Measurements from ENCODE around the gene ARL14. TPM values are rescaled to one million over a fixed set of nuclear protein-coding genes. Genes with fewer than 3 reads are reported as not detected.

Gene ARL14
- total RNA-seq, 2 experiments from 2014 or later = not detected

DNA sequence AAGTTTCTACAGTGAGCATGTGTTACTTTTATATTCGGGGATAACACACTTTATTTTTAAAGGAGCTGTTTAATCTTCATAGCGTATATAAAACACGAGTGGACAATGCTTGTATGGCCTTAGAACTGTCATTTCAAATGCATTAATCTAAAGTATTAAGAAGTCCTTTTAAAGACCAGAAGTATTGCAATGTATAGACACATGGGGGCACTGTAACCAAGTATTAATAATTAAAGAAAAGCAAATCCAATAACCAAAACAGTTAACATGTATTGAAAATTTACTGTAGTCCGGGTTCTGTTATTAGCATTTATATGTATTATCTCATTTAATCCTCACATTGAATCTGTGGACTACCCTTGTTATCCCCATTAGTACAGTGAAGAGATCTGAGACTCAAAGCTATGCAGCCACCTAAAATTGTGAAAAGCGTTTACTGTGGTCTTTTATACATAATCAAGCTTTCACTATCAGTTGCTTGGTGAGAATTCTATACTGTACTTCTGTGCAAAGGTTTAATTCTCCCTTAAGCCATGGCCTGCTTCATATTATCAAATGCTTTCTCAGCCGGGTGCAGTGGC, 10.1 kb downstream of the ARL14 start:
- H3K4me3 Mint-ChIP-seq = no peak overlapping the region
- no peak overlapping the region for H3K27ac Mint-ChIP-seq
- no peaks in the 10 kb centered on the region for H3K27me3 Mint-ChIP-seq
- ChIA-PET CTCF (interaction anchor here (1.5 kb wide), 1 partner anchor 255 kb away, joined by 4 read pairs; no protein-coding TSS in a partner anchor), POLR2A (no interaction called here)
- H3K36me3 Mint-ChIP-seq (ENCODE audit: low read depth) = no peaks in the 10 kb centered on the region
- no peaks in the 10 kb centered on the region for H3K9me3 Mint-ChIP-seq
- no peaks in the 10 kb centered on the region for H3K4me1 Mint-ChIP-seq
- no peak for DNase-seq

DNA sequence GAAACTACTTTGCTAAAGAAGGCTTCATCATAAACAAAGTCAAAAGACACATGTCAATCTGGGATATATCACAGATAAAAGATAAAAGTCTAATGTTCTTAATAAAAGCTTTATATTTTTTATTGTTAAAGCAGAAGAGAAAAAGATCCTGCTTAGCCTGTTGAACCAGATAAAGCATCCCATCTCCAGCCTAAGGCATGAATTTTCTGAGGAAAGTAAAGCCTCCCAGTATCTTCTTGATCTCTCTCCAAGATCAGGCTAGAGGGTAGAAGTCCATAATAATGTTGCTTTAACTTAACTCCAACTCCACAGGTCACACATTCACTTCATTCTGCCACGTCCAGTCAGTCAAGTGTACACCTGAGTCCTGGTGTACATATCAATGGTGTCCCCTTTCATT, 14.2 kb downstream of the ARL14 start:
- H3K27ac Mint-ChIP-seq = no peak overlapping the region
- CTCF ChIA-PET = interaction anchor here (0.7 kb wide), 1 partner anchor 233 kb away, joined by 3 read pairs; no protein-coding TSS in a partner anchor
- POLR2A ChIA-PET = no interaction called here
- no peaks in the 10 kb centered on the region for H3K9me3 Mint-ChIP-seq
- no peak for DNase-seq
- H3K4me3 Mint-ChIP-seq = no peak overlapping the region
- no peaks in the 10 kb centered on the region for H3K36me3 Mint-ChIP-seq (ENCODE audit: low read depth)
- no peaks in the 10 kb centered on the region for H3K4me1 Mint-ChIP-seq
- no peaks in the 10 kb centered on the region for H3K27me3 Mint-ChIP-seq

DNA sequence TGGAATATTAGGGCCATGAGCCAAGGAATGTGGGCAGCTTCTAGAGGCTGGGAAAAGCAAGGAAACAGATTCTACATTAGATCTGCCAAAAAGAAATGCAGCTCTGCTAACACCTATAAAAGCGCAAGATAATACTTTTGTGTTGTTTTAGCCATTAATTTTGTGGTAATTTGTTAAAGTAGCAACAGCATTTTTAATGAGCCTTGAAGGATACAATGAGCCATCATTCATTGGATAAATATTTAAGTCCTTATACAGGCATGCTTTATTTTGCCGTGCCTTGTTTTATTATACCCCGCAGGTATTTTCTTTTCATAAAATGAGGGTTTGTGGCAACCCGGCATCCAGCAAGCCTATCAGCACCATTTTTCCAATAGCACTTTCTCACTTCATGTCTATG, 15.0 kb downstream of the ARL14 start:
- H3K27me3 Mint-ChIP-seq = no peaks in the 10 kb centered on the region
- CTCF ChIA-PET = no interaction called here
- no peaks in the 10 kb centered on the region for H3K4me1 Mint-ChIP-seq
- no peaks in the 10 kb centered on the region for H3K9me3 Mint-ChIP-seq
- POLR2A ChIA-PET = no interaction called here
- DNase-seq = no peak
- no peak overlapping the region for H3K4me3 Mint-ChIP-seq
- no peak overlapping the region for H3K27ac Mint-ChIP-seq
- no peaks in the 10 kb centered on the region for H3K36me3 Mint-ChIP-seq (ENCODE audit: low read depth)

GRCh38 chr3:160693191-160693590, 16.2 kb downstream of the ARL14 start:
- POLR2A ChIA-PET = no interaction called here
- Mint-ChIP-seq H3K27me3 (peaks cover 2% of the 10 kb centered on the region), H3K4me1 (no peaks in the 10 kb centered on the region), H3K27ac (no peak overlapping the region), H3K9me3 (no peaks in the 10 kb centered on the region), H3K4me3 (no peak overlapping the region), H3K36me3 (ENCODE audit: low read depth) (no peaks in the 10 kb centered on the region)
- DNase-seq = no peak
- CTCF ChIA-PET = no interaction called here

- ChIA-PET POLR2A (no interaction called here), CTCF (no interaction called here)
- Mint-ChIP-seq H3K27ac (no peak overlapping the region), H3K4me3 (no peak overlapping the region), H3K4me1 (no peaks in the 10 kb centered on the region), H3K27me3 (peaks cover 2% of the 10 kb centered on the region), H3K36me3 (ENCODE audit: low read depth) (no peaks in the 10 kb centered on the region), H3K9me3 (no peaks in the 10 kb centered on the region)
- no peak for DNase-seq
Measured at GRCh38 chr3:160694345-160694744, 17.4 kb downstream of the ARL14 start.

GRCh38 chr3:160695003-160695402, 18.0 kb downstream of the ARL14 start:
- H3K4me1 Mint-ChIP-seq = no peaks in the 10 kb centered on the region
- CTCF ChIA-PET = no interaction called here
- peaks cover 2% of the 10 kb centered on the region for H3K27me3 Mint-ChIP-seq
- H3K36me3 Mint-ChIP-seq (ENCODE audit: low read depth) = no peaks in the 10 kb centered on the region
- no peaks in the 10 kb centered on the region for H3K9me3 Mint-ChIP-seq
- POLR2A ChIA-PET = no interaction called here
- no peak overlapping the region for H3K4me3 Mint-ChIP-seq
- no peak overlapping the region for H3K27ac Mint-ChIP-seq
- DNase-seq = no peak

GRCh38 chr3:160695915-160696327, 19.0 kb downstream of the ARL14 start:
- Mint-ChIP-seq H3K27ac (no peak overlapping the region), H3K4me3 (no peak overlapping the region), H3K36me3 (ENCODE audit: low read depth) (no peaks in the 10 kb centered on the region), H3K27me3 (peaks cover 8% of the 10 kb centered on the region), H3K4me1 (no peaks in the 10 kb centered on the region), H3K9me3 (no peaks in the 10 kb centered on the region)
- DNase-seq = no peak
- ChIA-PET POLR2A (no interaction called here), CTCF (no interaction called here)

DNA sequence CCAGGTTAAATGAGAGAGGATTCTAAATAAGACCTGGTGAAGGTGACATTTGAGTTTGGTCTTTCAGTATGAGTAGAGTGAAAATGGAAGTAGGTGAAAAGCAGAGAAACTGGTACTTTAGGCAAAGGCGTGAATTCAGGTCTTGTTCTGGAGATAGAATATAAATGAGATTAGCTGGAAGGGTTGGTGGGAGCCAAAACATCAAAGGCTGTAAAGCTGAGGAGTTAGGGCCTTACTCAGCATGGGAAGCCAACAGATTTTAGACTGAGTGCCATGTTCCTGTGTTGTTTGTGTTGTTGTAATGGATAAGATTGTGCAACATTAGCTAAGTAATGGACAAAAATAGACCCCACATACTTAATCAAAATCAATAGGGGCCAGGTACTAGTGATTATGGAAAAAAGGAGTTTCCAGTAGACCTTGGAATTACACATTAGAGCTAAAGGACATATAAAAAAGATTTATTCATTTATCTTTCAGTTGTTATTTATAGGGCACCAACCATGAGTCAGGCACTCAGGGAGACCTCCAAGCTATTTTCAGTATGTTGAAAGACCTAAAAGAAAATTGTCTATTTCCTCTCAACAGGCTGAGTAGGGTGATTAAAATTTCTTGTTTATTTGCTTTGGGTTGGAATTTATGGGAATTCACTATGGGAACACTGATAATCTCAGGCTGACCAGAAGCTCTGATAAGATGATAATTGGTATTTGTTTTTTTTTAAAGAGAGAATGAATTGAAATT, 20.8 kb downstream of the ARL14 start:
- CTCF ChIA-PET = interaction anchor here (0.6 to 1.7 kb wide), 2 partner anchors 10 to 134 kb away, joined by 3 read pairs; no protein-coding TSS in a partner anchor
- no peaks in the 10 kb centered on the region for H3K4me1 Mint-ChIP-seq
- H3K27ac Mint-ChIP-seq = no peak overlapping the region
- no peaks in the 10 kb centered on the region for H3K9me3 Mint-ChIP-seq
- no peaks in the 10 kb centered on the region for H3K36me3 Mint-ChIP-seq (ENCODE audit: low read depth)
- no peak for DNase-seq
- H3K4me3 Mint-ChIP-seq = no peak overlapping the region
- POLR2A ChIA-PET = no interaction called here
- peaks cover 10% of the 10 kb centered on the region for H3K27me3 Mint-ChIP-seq

GRCh38 chr3:160698599-160699195, 21.7 kb downstream of the ARL14 start:
- Mint-ChIP-seq H3K27ac (no peak overlapping the region), H3K36me3 (ENCODE audit: low read depth) (no peaks in the 10 kb centered on the region), H3K4me3 (no peak overlapping the region), H3K4me1 (no peaks in the 10 kb centered on the region), H3K9me3 (no peaks in the 10 kb centered on the region), H3K27me3 (peaks cover 10% of the 10 kb centered on the region)
- ChIA-PET POLR2A (no interaction called here), CTCF (interaction anchor here (1.7 kb wide), 1 partner anchor 11 kb away, joined by 3 read pairs; no protein-coding TSS in a partner anchor)
- DNase-seq = no peak

- DNase-seq = no peak
- Mint-ChIP-seq H3K4me1 (no peaks in the 10 kb centered on the region), H3K9me3 (no peaks in the 10 kb centered on the region), H3K36me3 (ENCODE audit: low read depth) (no peaks in the 10 kb centered on the region), H3K4me3 (no peak overlapping the region), H3K27me3 (peaks cover 23% of the 10 kb centered on the region), H3K27ac (no peak overlapping the region)
- ChIA-PET POLR2A (no interaction called here), CTCF (no interaction called here)
Measured at GRCh38 chr3:160701490-160701889, 24.5 kb downstream of the ARL14 start.

DNA sequence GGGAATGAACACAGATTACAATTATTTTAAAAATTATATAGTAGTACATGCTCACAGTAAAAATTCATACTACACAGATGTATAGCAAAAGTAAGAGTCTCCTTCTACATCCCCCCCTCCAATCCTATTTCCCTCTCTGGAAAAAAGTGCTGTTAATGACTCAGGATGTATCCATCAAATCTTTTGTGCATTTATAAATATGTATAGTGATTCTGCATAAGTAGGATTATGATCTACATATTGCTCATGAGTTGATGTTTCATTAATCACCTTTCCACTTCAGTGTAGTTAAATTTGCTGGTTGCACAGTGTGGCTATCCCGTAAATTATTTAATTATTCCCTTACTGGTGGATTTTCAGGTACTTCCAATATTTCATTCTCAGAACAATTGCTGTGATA, 25.3 kb downstream of the ARL14 start:
- Mint-ChIP-seq H3K9me3 (no peaks in the 10 kb centered on the region), H3K4me1 (no peaks in the 10 kb centered on the region), H3K27ac (no peak overlapping the region), H3K27me3 (peaks cover 27% of the 10 kb centered on the region), H3K4me3 (no peak overlapping the region), H3K36me3 (ENCODE audit: low read depth) (no peaks in the 10 kb centered on the region)
- no peak for DNase-seq
- ChIA-PET POLR2A (no interaction called here), CTCF (no interaction called here)

GRCh38 chr3:160703974-160704373, 27.0 kb downstream of the ARL14 start:
- no peak overlapping the region for H3K4me3 Mint-ChIP-seq
- DNase-seq = no peak
- ChIA-PET CTCF (no interaction called here), POLR2A (no interaction called here)
- no peaks in the 10 kb centered on the region for H3K4me1 Mint-ChIP-seq
- peaks cover 32% of the 10 kb centered on the region for H3K27me3 Mint-ChIP-seq
- H3K27ac Mint-ChIP-seq = no peak overlapping the region
- no peaks in the 10 kb centered on the region for H3K9me3 Mint-ChIP-seq
- H3K36me3 Mint-ChIP-seq (ENCODE audit: low read depth) = no peaks in the 10 kb centered on the region

DNA sequence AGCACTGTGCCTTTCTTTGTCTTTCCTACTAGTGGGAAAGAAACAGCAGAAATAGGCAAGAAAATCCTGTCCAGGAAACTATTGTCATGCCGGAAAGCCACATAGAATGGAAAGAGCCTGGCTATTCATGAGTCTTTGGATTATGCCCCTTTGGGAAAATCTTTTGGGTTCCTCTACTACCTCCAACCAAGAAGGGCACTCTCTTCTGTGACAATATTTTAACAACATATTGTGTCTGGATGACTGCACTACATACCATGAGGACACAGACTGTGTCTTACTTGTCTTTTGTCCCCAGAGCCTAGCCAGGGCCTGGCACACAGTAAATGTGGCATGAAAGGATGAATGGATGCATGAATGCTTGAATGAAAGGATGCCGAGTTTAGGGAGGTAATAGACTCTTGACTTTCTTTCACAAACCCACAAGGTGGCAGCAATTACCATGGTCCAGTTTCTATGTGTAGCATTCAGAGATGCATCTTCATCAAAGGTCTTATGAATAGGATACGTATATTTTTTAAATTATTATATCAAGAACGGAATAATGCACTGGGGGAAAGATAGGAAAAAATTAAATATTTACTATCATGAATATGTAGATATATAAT, 30.3 kb downstream of the ARL14 start:
- Mint-ChIP-seq H3K27ac (no peak overlapping the region), H3K4me3 (no peak overlapping the region), H3K4me1 (no peaks in the 10 kb centered on the region), H3K9me3 (no peaks in the 10 kb centered on the region), H3K27me3 (peaks cover 34% of the 10 kb centered on the region), H3K36me3 (ENCODE audit: low read depth) (no peaks in the 10 kb centered on the region)
- CTCF ChIA-PET = no interaction called here
- DNase-seq = peak; percentile 57
- POLR2A ChIA-PET = no interaction called here
